Hepatocyte (in vitro differentiated cells): ENCODE results near the gene WHRN.

Source experiments
- CTCF ChIP-seq: fragments of 200-600 bp; sonication (generic); IDR thresholded peaks from 2 replicates; pipeline ENCODE4 v1.5.1; 2016; ENCODE audit warnings: antibody characterized with exemption, mild to moderate bottlenecking; ENCODE audit not compliant: poor library complexity
- EZH2 ChIP-seq: fragments of 200-600 bp; sonication (generic); IDR thresholded peaks from 2 replicates; pipeline ENCODE4 v1.6.1; 2016; ENCODE audit warnings: antibody characterized with exemption, mild to moderate bottlenecking, borderline replicate concordance
- EZH2phosphoT487 ChIP-seq: fragments of 200-600 bp; sonication (generic); IDR thresholded peaks from one replicate; pipeline ENCODE4 v1.6.1; 2018; ENCODE audit warnings: antibody characterized with exemption, mild to moderate bottlenecking, low read depth, moderate library complexity; ENCODE audit not compliant: unreplicated experiment, severe bottlenecking

- TF ChIP-seq CTCF: no peak
- no peak for TF ChIP-seq EZH2phosphoT487
- TF ChIP-seq EZH2: no peak
Observed at GRCh38 chr9:114515528-114515927, 10.3 kb upstream of the WHRN start.
